ENCODE results near the gene ORAI3. TPM values are rescaled to one million over a fixed set of nuclear protein-coding genes. Genes with fewer than 3 reads are reported as not detected.

ORAI3 gene
- total RNA-seq, 1 donor from 2014 or later, result 9.4 TPM

DNA sequence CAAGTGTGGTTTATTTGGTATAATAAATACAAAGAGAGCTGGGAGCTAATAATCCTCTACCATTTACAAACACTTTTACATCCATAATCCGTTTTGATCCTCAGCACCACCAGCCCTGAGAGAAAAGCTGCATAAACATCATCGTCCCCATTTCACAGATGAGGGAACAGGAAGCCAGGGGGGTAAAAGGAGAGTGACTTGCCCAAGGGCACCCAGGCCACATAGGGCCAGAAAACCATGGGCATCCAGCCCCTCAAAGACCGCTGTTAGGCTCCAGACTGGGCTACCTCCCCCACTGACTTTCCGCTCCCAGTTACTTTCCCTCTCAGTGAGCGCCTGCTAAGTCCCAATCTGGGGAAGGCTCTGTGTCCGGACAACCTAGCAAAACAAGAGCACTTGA lies 54.9 kb downstream of the ORAI3 start:
- H3K27me3 ChIP-seq (ENCODE audit: control insufficient read depth in 3 of 3, insufficient read depth in 3 of 3, low read length in 3 of 3), result peaks cover 15 to 34% (median 20%) of the 10 kb centered on the region in 3 donors
- H3K9ac ChIP-seq (ENCODE audit: low read depth in 1 of 3, low read length in 3 of 3), result no peak overlapping the region
- H3K36me3 ChIP-seq (ENCODE audit: control insufficient read depth in 3 of 3, insufficient read depth in 3 of 3, low read length in 3 of 3), result no peaks in the 10 kb centered on the region
- H3K27ac ChIP-seq (ENCODE audit: low read depth, low read length), result peak overlapping the region; percentile 19
- peaks cover 0 to 6% (median 3%) of the 10 kb centered on the region in 3 donors for H3K4me1 ChIP-seq (ENCODE audit: control insufficient read depth in 3 of 3, insufficient read depth in 3 of 3, low read length in 3 of 3)
- no peak overlapping the region for H3K4me3 ChIP-seq (ENCODE audit: low read length in 3 of 3)
- no peaks in the 10 kb centered on the region for H3K9me3 ChIP-seq (ENCODE audit: control insufficient read depth in 3 of 3, low read length in 3 of 3)

Small RNAs within 50 kb of the gene (small RNA-seq; reads per million reads assigned to genes)
- not detected for gene AC135048.1

Other genes starting within 250 kb of the ORAI3 start
- gene SRCAP, start 249.9 kb upstream of the ORAI3 start, total RNA-seq, result 17.2 TPM
- gene PHKG2, start 200.6 kb upstream of the ORAI3 start, total RNA-seq, result 3.7 TPM
- 1.6 TPM for gene CFAP119, start 187.0 kb upstream of the ORAI3 start, total RNA-seq
- 50.6 TPM for gene RNF40, start 186.7 kb upstream of the ORAI3 start, total RNA-seq
- gene ZNF629, start 161.9 kb upstream of the ORAI3 start, total RNA-seq, result 5.7 TPM
- 29.7 TPM for gene BCL7C, start 55.0 kb upstream of the ORAI3 start, total RNA-seq
- gene CTF1, start 52.5 kb upstream of the ORAI3 start, total RNA-seq, result 0.52 TPM
- gene FBXL19, start 25.5 kb upstream of the ORAI3 start, total RNA-seq, result 5.2 TPM
- 3.7 TPM for gene SETD1A, start 8.7 kb downstream of the ORAI3 start, total RNA-seq
- 12.5 TPM for gene HSD3B7, start 36.1 kb downstream of the ORAI3 start, total RNA-seq
- not detected for gene STX1B, start 61.6 kb downstream of the ORAI3 start, total RNA-seq
- gene STX4, start 84.5 kb downstream of the ORAI3 start, total RNA-seq, result 19.3 TPM
- gene ZNF668, start 125.2 kb downstream of the ORAI3 start, total RNA-seq, result 5.7 TPM
- gene ZNF646, start 125.4 kb downstream of the ORAI3 start, total RNA-seq, result 9.4 TPM
- 2.6 TPM for gene PRSS53, start 139.9 kb downstream of the ORAI3 start, total RNA-seq
- 34.4 TPM for gene VKORC1, start 145.7 kb downstream of the ORAI3 start, total RNA-seq
- gene BCKDK, start 159.3 kb downstream of the ORAI3 start, total RNA-seq, result 8.9 TPM
- 43.3 TPM for gene KAT8, start 168.6 kb downstream of the ORAI3 start, total RNA-seq
- gene PRSS8, start 186.7 kb downstream of the ORAI3 start, total RNA-seq, result not detected
- 0.52 TPM for gene PRSS36, start 201.0 kb downstream of the ORAI3 start, total RNA-seq
- 40.2 TPM for gene FUS, start 231.1 kb downstream of the ORAI3 start, total RNA-seq